ENCODE data around the gene ANXA3. TPM values are rescaled to one million over a fixed set of nuclear protein-coding genes. Genes with fewer than 3 reads are reported as not detected.
A peak's percentile ranks its signal among the peaks of the same experiment; 100 is the strongest.

The ANXA3 gene
- total RNA-seq, 1 donor from 2014 or later = not detected

DNA sequence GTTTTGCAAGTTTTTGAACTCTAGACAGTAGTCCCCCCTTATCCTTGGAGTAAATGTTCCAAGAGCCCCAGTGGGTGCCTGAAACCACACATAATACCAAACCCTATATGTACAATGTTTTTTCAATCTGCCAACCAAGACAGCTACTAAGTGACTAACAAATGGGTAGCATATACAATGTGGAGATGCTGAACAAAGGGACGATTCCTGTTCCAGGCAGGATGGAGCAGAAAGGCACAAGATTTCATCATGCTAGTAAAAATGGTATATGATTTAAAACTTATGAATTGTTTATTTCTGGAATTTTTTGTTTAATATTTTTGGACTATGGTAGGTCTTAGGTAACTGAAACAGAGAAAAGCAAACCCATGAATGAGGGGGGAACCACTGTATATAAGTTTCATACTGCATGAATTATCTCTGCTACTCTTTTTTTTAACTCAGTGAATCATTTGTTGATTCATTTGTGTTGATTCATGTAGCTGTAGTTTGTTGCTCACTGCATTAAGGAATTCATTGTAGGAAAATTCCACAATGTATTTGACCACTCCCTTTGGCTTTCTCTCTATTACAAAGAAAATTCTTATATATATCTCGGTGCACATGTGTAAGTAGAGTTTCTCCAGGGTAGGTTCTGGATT, 21.9 kb upstream of the ANXA3 start:
- peaks cover 3% of the 10 kb centered on the region for H3K9me3 Mint-ChIP-seq
- no peak overlapping the region for H3K27ac Mint-ChIP-seq (ENCODE audit: unreplicated experiment)
- H3K27me3 Mint-ChIP-seq (ENCODE audit: low read depth) = no peaks in the 10 kb centered on the region
- no peak overlapping the region for H3K4me3 Mint-ChIP-seq
- no peak for DNase-seq (ENCODE audit: low read depth, low spot score)
- TF ChIP-seq, protein P1, sequence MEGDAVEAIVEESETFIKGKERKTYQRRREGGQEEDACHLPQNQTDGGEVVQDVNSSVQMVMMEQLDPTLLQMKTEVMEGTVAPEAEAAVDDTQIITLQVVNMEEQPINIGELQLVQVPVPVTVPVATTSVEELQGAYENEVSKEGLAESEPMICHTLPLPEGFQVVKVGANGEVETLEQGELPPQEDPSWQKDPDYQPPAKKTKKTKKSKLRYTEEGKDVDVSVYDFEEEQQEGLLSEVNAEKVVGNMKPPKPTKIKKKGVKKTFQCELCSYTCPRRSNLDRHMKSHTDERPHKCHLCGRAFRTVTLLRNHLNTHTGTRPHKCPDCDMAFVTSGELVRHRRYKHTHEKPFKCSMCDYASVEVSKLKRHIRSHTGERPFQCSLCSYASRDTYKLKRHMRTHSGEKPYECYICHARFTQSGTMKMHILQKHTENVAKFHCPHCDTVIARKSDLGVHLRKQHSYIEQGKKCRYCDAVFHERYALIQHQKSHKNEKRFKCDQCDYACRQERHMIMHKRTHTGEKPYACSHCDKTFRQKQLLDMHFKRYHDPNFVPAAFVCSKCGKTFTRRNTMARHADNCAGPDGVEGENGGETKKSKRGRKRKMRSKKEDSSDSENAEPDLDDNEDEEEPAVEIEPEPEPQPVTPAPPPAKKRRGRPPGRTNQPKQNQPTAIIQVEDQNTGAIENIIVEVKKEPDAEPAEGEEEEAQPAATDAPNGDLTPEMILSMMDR (conservative IDR thresholded peaks at IDR 0.05) = no peak
- peaks cover 15% of the 10 kb centered on the region for H3K4me1 Mint-ChIP-seq
- no peaks in the 10 kb centered on the region for H3K36me3 Mint-ChIP-seq (ENCODE audit: low read depth)

DNA sequence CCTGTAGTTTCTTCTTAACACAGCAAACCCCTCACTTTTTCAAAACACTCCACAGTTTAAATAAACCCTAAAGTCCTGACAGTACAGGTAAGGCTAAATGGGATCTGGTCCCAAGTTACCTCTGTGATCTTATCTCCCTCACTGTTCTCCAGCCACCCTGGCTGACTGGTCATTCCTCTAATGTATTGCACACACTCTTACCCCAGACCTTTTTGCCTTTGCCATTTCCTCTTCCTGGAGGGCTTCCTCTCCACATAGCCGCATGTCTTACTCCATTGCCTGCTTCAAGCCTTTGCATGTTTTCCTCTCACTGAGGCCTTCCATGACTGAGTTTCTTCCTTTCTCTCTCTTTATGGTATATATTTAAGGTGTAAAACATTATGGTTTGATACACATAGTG, 19.5 kb upstream of the ANXA3 start:
- peaks cover 3% of the 10 kb centered on the region for H3K9me3 Mint-ChIP-seq
- H3K27me3 Mint-ChIP-seq (ENCODE audit: low read depth) = no peaks in the 10 kb centered on the region
- H3K27ac Mint-ChIP-seq (ENCODE audit: unreplicated experiment) = no peak overlapping the region
- TF ChIP-seq, protein P1 (conservative IDR thresholded peaks at IDR 0.05) = no peak
- peaks cover 24% of the 10 kb centered on the region for H3K4me1 Mint-ChIP-seq
- H3K36me3 Mint-ChIP-seq (ENCODE audit: low read depth) = peaks cover 4% of the 10 kb centered on the region
- no peak overlapping the region for H3K4me3 Mint-ChIP-seq
- DNase-seq (ENCODE audit: low read depth, low spot score) = no peak

DNA sequence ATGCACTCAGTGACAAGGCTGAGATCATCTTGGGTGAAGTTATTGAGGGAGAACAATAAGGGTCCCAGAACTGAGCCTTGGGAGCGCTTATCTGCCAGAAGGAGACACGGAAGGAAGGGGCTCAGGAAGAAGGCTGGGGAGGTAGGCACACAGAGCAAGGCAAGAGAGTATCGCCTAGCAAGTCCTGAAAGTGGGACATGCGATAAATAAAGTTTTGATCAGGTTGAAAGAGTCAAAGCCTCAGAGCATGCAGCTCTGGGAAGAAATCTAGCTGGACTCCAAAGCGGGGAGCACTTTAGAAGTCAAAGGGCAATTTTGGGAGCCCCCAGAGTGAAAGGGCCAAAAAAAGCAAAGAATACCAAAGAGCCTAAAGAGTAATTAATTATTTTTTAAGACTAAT, 17.7 kb upstream of the ANXA3 start:
- peak overlapping the region; percentile 57 for H3K27ac Mint-ChIP-seq (ENCODE audit: unreplicated experiment)
- TF ChIP-seq, protein P1 (conservative IDR thresholded peaks at IDR 0.05) = no peak

DNA sequence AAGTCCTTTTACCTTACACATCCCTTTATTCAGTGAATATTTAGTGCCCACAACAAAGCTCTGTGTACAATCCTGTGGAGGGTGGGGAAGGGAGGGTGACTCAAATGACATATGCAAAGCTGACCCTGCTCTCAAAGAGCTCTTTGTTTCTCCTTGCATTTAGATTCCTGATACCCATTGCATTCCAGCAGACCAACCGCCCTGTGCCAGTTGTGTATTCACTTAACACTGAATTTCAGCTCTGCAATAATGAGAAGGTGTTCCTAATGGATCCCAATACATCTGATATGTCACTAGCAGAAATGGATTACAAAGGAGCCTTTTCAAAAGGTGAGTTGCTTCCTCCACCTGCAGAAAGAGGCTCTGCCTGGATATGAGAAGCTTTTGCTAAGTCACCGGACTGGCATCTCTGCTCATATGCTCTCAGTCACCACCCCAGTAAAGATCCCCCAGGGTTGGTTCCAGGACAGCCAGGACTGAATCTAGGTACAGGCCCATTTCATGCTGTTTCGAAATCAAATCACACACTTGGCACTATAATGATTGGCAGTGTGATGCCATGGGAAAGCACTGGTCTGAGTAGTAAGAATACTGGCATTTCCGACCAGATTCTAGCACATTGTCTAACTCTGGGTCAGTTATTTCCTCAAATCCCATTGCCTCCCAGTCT, 17.1 kb upstream of the ANXA3 start:
- H3K27me3 Mint-ChIP-seq (ENCODE audit: low read depth) = no peaks in the 10 kb centered on the region
- peaks cover 24% of the 10 kb centered on the region for H3K4me1 Mint-ChIP-seq
- DNase-seq (ENCODE audit: low read depth, low spot score) = no peak

More for the DNA sequence above, 17.7 kb upstream of the ANXA3 start:
- H3K27me3 Mint-ChIP-seq (ENCODE audit: low read depth) = no peaks in the 10 kb centered on the region
- peaks cover 5% of the 10 kb centered on the region for H3K9me3 Mint-ChIP-seq
- peaks cover 24% of the 10 kb centered on the region for H3K4me1 Mint-ChIP-seq
- H3K4me3 Mint-ChIP-seq = no peak overlapping the region
- no peak for DNase-seq (ENCODE audit: low read depth, low spot score)
- peaks cover 4% of the 10 kb centered on the region for H3K36me3 Mint-ChIP-seq (ENCODE audit: low read depth)

DNA sequence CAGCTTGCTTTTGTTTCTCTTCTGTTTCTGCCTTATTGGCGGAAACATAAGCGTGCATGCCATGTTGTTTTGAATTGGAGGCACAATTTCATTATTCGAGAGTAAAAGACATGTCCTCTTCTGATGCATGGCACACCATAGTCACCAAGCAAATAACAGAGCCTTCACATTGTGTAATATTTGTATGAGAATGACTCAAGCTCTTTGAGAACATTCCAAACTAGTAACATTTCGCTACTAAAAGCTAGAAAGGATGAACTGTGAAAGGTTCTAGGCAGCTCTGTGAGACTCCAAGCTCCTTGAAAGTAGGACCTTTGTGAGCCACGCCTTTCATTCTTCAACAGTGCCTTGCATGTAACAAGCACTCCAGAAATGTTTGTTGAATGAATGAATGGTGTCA, 9.2 kb upstream of the ANXA3 start:
- peaks cover 4% of the 10 kb centered on the region for H3K36me3 Mint-ChIP-seq (ENCODE audit: low read depth)
- peaks cover 3% of the 10 kb centered on the region for H3K27me3 Mint-ChIP-seq (ENCODE audit: low read depth)
- no peak for DNase-seq (ENCODE audit: low read depth, low spot score)
- TF ChIP-seq, protein P1 (conservative IDR thresholded peaks at IDR 0.05) = no peak
- H3K27ac Mint-ChIP-seq (ENCODE audit: unreplicated experiment) = no peak overlapping the region
- H3K9me3 Mint-ChIP-seq = peaks cover 4% of the 10 kb centered on the region
- peaks cover 10% of the 10 kb centered on the region for H3K4me1 Mint-ChIP-seq
- H3K4me3 Mint-ChIP-seq = no peak overlapping the region

More for the DNA sequence above, 17.1 kb upstream of the ANXA3 start:
- TF ChIP-seq, protein P1 (conservative IDR thresholded peaks at IDR 0.05) = no peak
- Mint-ChIP-seq H3K27ac (ENCODE audit: unreplicated experiment) (no peak overlapping the region), H3K9me3 (peaks cover 5% of the 10 kb centered on the region), H3K4me3 (no peak overlapping the region), H3K36me3 (ENCODE audit: low read depth) (peaks cover 4% of the 10 kb centered on the region)
